GM12892 (cell line): Measurements from ENCODE around the gene HMCN2.

Experiments used
- POLR2A ChIP-seq: IDR thresholded peaks from 2 replicates; pipeline ENCODE4 v1.6.1; 2011; ENCODE audit warnings: low read depth, low read length, control low read depth
- POLR2AphosphoS5 ChIP-seq: IDR thresholded peaks from 2 replicates; pipeline ENCODE4 v1.6.1; 2011; ENCODE audit warnings: low read depth, low read length, control low read depth
- TAF1 ChIP-seq: IDR thresholded peaks from 2 replicates; pipeline ENCODE4 v1.6.1; 2011; ENCODE audit warnings: low read depth, mild to moderate bottlenecking, control low read depth, low read length, borderline replicate concordance

- no peak for TF ChIP-seq POLR2A
- no peak for TF ChIP-seq POLR2AphosphoS5
- no peak for TF ChIP-seq TAF1
Observed at GRCh38 chr9:130345897-130346385, 80.4 kb downstream of the HMCN2 start.
